ENCODE measurements around the gene ASIC1. TPM values are rescaled to one million over a fixed set of nuclear protein-coding genes. Genes with fewer than 3 reads are reported as not detected.

Gene ASIC1
- total and polyA plus RNA-seq, 9 donors: 3.5 to 12.3 (median 10.7) TPM

GRCh38 chr12:50051101-50051806 is 6.1 kb upstream of the ASIC1 start:
- Histone ChIP-seq H3K9me3 (replicated peaks; ENCODE audit: control insufficient read depth, low read depth, low read length) (no peaks in the 10 kb centered on the region), H3K4me3 (ENCODE audit: low read length) (no peak overlapping the region), H3K4me1 (ENCODE audit: control insufficient read depth, insufficient read depth, low read length) (peaks cover 14% of the 10 kb centered on the region), H3K27ac (ENCODE audit: low read length) (no peak overlapping the region), H3K27me3 (ENCODE audit: control insufficient read depth, insufficient read depth, low read length) (peaks cover 41% of the 10 kb centered on the region), H3K36me3 (ENCODE audit: control insufficient read depth, insufficient read depth, low read length) (no peaks in the 10 kb centered on the region)
- WGBS (ENCODE audit: insufficient coverage): 55% methylated on average over 7 of the region's 14 CpGs
- DNase-seq: no peak

GRCh38 chr12:50052544-50052943 is 4.9 kb upstream of the ASIC1 start:
- Histone ChIP-seq H3K4me1 (ENCODE audit: control insufficient read depth, insufficient read depth, low read length) (peaks cover 23% of the 10 kb centered on the region), H3K27ac (ENCODE audit: low read length) (no peak overlapping the region), H3K4me3 (ENCODE audit: low read length) (no peak overlapping the region), H3K36me3 (ENCODE audit: control insufficient read depth, insufficient read depth, low read length) (no peaks in the 10 kb centered on the region), H3K27me3 (ENCODE audit: control insufficient read depth, insufficient read depth, low read length) (peaks cover 51% of the 10 kb centered on the region), H3K9me3 (replicated peaks; ENCODE audit: control insufficient read depth, low read depth, low read length) (no peaks in the 10 kb centered on the region)
- no peak for DNase-seq

- no peaks in the 10 kb centered on the region for H3K36me3 ChIP-seq (ENCODE audit: control insufficient read depth, insufficient read depth, low read length)
- WGBS (ENCODE audit: insufficient coverage): 63% methylated on average over 7 of the region's 7 CpGs
- H3K9me3 ChIP-seq (replicated peaks; ENCODE audit: control insufficient read depth, low read depth, low read length): no peaks in the 10 kb centered on the region
- no peak overlapping the region for H3K27ac ChIP-seq (ENCODE audit: low read length)
- no peak for DNase-seq
- no peak overlapping the region for H3K4me3 ChIP-seq (ENCODE audit: low read length)
- peaks cover 51% of the 10 kb centered on the region for H3K27me3 ChIP-seq (ENCODE audit: control insufficient read depth, insufficient read depth, low read length)
- peaks cover 24% of the 10 kb centered on the region for H3K4me1 ChIP-seq (ENCODE audit: control insufficient read depth, insufficient read depth, low read length)
These were observed 4.4 kb upstream of the ASIC1 start for GRCh38 chr12:50052964-50053363.

- WGBS (ENCODE audit: insufficient coverage): no CpG with 5 or more reads among the region's 1 CpG
- H3K36me3 ChIP-seq (ENCODE audit: control insufficient read depth, insufficient read depth, low read length): no peaks in the 10 kb centered on the region
- peaks cover 56% of the 10 kb centered on the region for H3K27me3 ChIP-seq (ENCODE audit: control insufficient read depth, insufficient read depth, low read length)
- DNase-seq: no peak
- H3K4me3 ChIP-seq (ENCODE audit: low read length): no peak overlapping the region
- H3K4me1 ChIP-seq (ENCODE audit: control insufficient read depth, insufficient read depth, low read length): peaks cover 29% of the 10 kb centered on the region
- H3K9me3 ChIP-seq (replicated peaks; ENCODE audit: control insufficient read depth, low read depth, low read length): no peaks in the 10 kb centered on the region
- H3K27ac ChIP-seq (ENCODE audit: low read length): no peak overlapping the region
These were observed 3.8 kb upstream of the ASIC1 start for GRCh38 chr12:50053583-50053982.

GRCh38 chr12:50055831-50056638 is 1.4 kb upstream of the ASIC1 start:
- H3K27ac ChIP-seq (ENCODE audit: low read length): no peak overlapping the region
- no peak overlapping the region for H3K4me3 ChIP-seq (ENCODE audit: low read length)
- 3% methylated on average over 14 of the region's 17 CpGs for WGBS (ENCODE audit: insufficient coverage)

GRCh38 chr12:50056639-50056976 is 788 bp upstream of the ASIC1 start:
- WGBS (ENCODE audit: insufficient coverage): no CpG with 5 or more reads among the region's 3 CpGs
- H3K27me3 ChIP-seq (ENCODE audit: control insufficient read depth, insufficient read depth, low read length): peaks cover 50% of the 10 kb centered on the region
- H3K4me3 ChIP-seq (ENCODE audit: low read length): peak overlapping the region; percentile 65
- H3K4me1 ChIP-seq (ENCODE audit: control insufficient read depth, insufficient read depth, low read length): peaks cover 21% of the 10 kb centered on the region
- H3K9me3 ChIP-seq (replicated peaks; ENCODE audit: control insufficient read depth, low read depth, low read length): no peaks in the 10 kb centered on the region
- no peak for DNase-seq
- H3K36me3 ChIP-seq (ENCODE audit: control insufficient read depth, insufficient read depth, low read length): peaks cover 3% of the 10 kb centered on the region
- no peak overlapping the region for H3K27ac ChIP-seq (ENCODE audit: low read length)

More at GRCh38 chr12:50055831-50056638, 1.4 kb upstream of the ASIC1 start:
- Histone ChIP-seq H3K4me1 (ENCODE audit: control insufficient read depth, insufficient read depth, low read length) (peaks cover 20% of the 10 kb centered on the region), H3K9me3 (replicated peaks; ENCODE audit: control insufficient read depth, low read depth, low read length) (no peaks in the 10 kb centered on the region), H3K27me3 (ENCODE audit: control insufficient read depth, insufficient read depth, low read length) (peaks cover 55% of the 10 kb centered on the region), H3K36me3 (ENCODE audit: control insufficient read depth, insufficient read depth, low read length) (peaks cover 2% of the 10 kb centered on the region)
- DNase-seq: peak; percentile 56

GRCh38 chr12:50057896-50058670 is 687 bp downstream of the ASIC1 start:
- H3K27me3 ChIP-seq (ENCODE audit: control insufficient read depth, insufficient read depth, low read length): peaks cover 42% of the 10 kb centered on the region
- H3K27ac ChIP-seq (ENCODE audit: low read length): no peak overlapping the region
- no peaks in the 10 kb centered on the region for H3K9me3 ChIP-seq (replicated peaks; ENCODE audit: control insufficient read depth, low read depth, low read length)
- DNase-seq: peak; percentile 37
- H3K36me3 ChIP-seq (ENCODE audit: control insufficient read depth, insufficient read depth, low read length): peaks cover 4% of the 10 kb centered on the region
- WGBS (ENCODE audit: insufficient coverage): 14% methylated on average over 5 of the region's 30 CpGs
- H3K4me3 ChIP-seq (ENCODE audit: low read length): peak overlapping the region; percentile 53
- peaks cover 36% of the 10 kb centered on the region for H3K4me1 ChIP-seq (ENCODE audit: control insufficient read depth, insufficient read depth, low read length)

GRCh38 chr12:50058743-50059312 is 1.4 kb downstream of the ASIC1 start:
- WGBS (ENCODE audit: insufficient coverage): 82% methylated on average over 13 of the region's 15 CpGs
- H3K27ac ChIP-seq (ENCODE audit: low read length): no peak overlapping the region
- no peak for DNase-seq
- H3K9me3 ChIP-seq (replicated peaks; ENCODE audit: control insufficient read depth, low read depth, low read length): no peaks in the 10 kb centered on the region
- H3K36me3 ChIP-seq (ENCODE audit: control insufficient read depth, insufficient read depth, low read length): peaks cover 4% of the 10 kb centered on the region
- H3K27me3 ChIP-seq (ENCODE audit: control insufficient read depth, insufficient read depth, low read length): peaks cover 36% of the 10 kb centered on the region
- peaks cover 43% of the 10 kb centered on the region for H3K4me1 ChIP-seq (ENCODE audit: control insufficient read depth, insufficient read depth, low read length)
- H3K4me3 ChIP-seq (ENCODE audit: low read length): no peak overlapping the region

GRCh38 chr12:50059440-50060119 is 2.2 kb downstream of the ASIC1 start:
- H3K27me3 ChIP-seq (ENCODE audit: control insufficient read depth, insufficient read depth, low read length): peaks cover 35% of the 10 kb centered on the region

More at GRCh38 chr12:50059440-50060119, 2.2 kb downstream of the ASIC1 start:
- 54% methylated on average over 7 of the region's 12 CpGs for WGBS (ENCODE audit: insufficient coverage)
- H3K27ac ChIP-seq (ENCODE audit: low read length): no peak overlapping the region
- no peak for DNase-seq
- H3K4me1 ChIP-seq (ENCODE audit: control insufficient read depth, insufficient read depth, low read length): peaks cover 50% of the 10 kb centered on the region
- peaks cover 4% of the 10 kb centered on the region for H3K36me3 ChIP-seq (ENCODE audit: control insufficient read depth, insufficient read depth, low read length)
- H3K4me3 ChIP-seq (ENCODE audit: low read length): no peak overlapping the region
- no peaks in the 10 kb centered on the region for H3K9me3 ChIP-seq (replicated peaks; ENCODE audit: control insufficient read depth, low read depth, low read length)

All from muscle of leg (tissue), 11 donors.